Calu3 (cell line): ENCODE results near the gene OTOGL. TPM values are rescaled to one million over a fixed set of nuclear protein-coding genes. Genes with fewer than 3 reads are reported as not detected.
A peak's percentile ranks its signal among the peaks of the same experiment; 100 is the strongest.

Experiments
- BruUV-seq: library from RNA; stranded (reverse); fragments of 400-500 nt; replicated peaks from 2 replicates; lab custom pipeline; 2021; lab: Mats Ljungman, UMichigan
- CTCF ChIA-PET: fragments of 300-600 bp; sonication (Branson Sonifier 250); formaldehyde crosslinking; loops from one replicate; lab custom pipeline; 2022; ENCODE audit warnings: antibody characterized with exemption; lab: Charles Lee
- DNase-seq: peaks from one replicate; pipeline ENCODE4 v3.0.0; 2022
- H3K27ac Mint-ChIP-seq: one replicate; pipeline ENCODE4 v1.8.0; 2022; ENCODE audit warnings: mixed read lengths; ENCODE audit not compliant: unreplicated experiment
- H3K27me3 Mint-ChIP-seq: one replicate; pipeline ENCODE4 v1.8.0; 2022; ENCODE audit warnings: mixed read lengths; ENCODE audit not compliant: unreplicated experiment
- H3K36me3 Mint-ChIP-seq: one replicate; pipeline ENCODE4 v1.8.0; 2022; ENCODE audit warnings: mild to moderate bottlenecking, moderate library complexity, mixed read lengths; ENCODE audit not compliant: insufficient read depth, unreplicated experiment
- H3K4me1 Mint-ChIP-seq: one replicate; pipeline ENCODE4 v1.8.0; 2022; ENCODE audit warnings: mild to moderate bottlenecking, low read depth, mixed read lengths; ENCODE audit not compliant: unreplicated experiment
- H3K4me3 Mint-ChIP-seq: one replicate; pipeline ENCODE4 v1.8.0; 2022; ENCODE audit warnings: mild to moderate bottlenecking, low read depth, moderate library complexity, mixed read lengths; ENCODE audit not compliant: unreplicated experiment
- H3K9me3 Mint-ChIP-seq: one replicate; pipeline ENCODE4 v1.8.0; 2022; ENCODE audit warnings: low read depth, mixed read lengths; ENCODE audit not compliant: unreplicated experiment
- CTCF ChIP-seq: fragments of 200-600 bp; IDR thresholded peaks from one replicate; pipeline ENCODE4 v1.8.0; 2022; ENCODE audit warnings: antibody characterized with exemption; ENCODE audit not compliant: unreplicated experiment
- intact Hi-C: fragments of 100-400 bp; cut with micrococcal nuclease; formaldehyde crosslinking; loops from one replicate; pipeline ENCODE4 v1.10.0; 2022; ENCODE audit not compliant: unreplicated experiment
- total RNA-seq: library from RNA; stranded (reverse); gene quantifications from 2 replicates; pipeline ENCODE4 v1.2.3, GENCODE V29; 2022

OTOGL gene
- total RNA-seq, 1 experiment from 2014 or later: 0.09 TPM

- Mint-ChIP-seq H3K9me3 (peaks cover 5% of the 10 kb centered on the region), H3K4me1 (no peaks in the 10 kb centered on the region), H3K36me3 (no peaks in the 10 kb centered on the region), H3K27ac (no peak overlapping the region), H3K4me3 (no peak overlapping the region), H3K27me3 (no peaks in the 10 kb centered on the region)
- CTCF ChIA-PET: no interaction called here
- intact Hi-C loops: no loop called here
- no TSS peak for BruUV-seq
- no peak for DNase-seq
- no peak for TF ChIP-seq CTCF
Measured at GRCh38 chr12:80121661-80122060, 22.3 kb downstream of the OTOGL start.

- Mint-ChIP-seq H3K36me3 (no peaks in the 10 kb centered on the region), H3K9me3 (peaks cover 8% of the 10 kb centered on the region), H3K27me3 (no peaks in the 10 kb centered on the region), H3K4me3 (no peak overlapping the region), H3K27ac (peak overlapping the region; percentile 34), H3K4me1 (peaks cover 20% of the 10 kb centered on the region)
- DNase-seq: peak; percentile 3
- BruUV-seq: no TSS peak
- CTCF ChIA-PET: no interaction called here
- intact Hi-C loops: loop anchor here (1.0 kb wide), 1 partner anchor 24 kb away; no protein-coding TSS in a partner anchor
- TF ChIP-seq CTCF: no peak
Measured at GRCh38 chr12:80129895-80130530, 30.7 kb downstream of the OTOGL start.

- CTCF ChIA-PET: no interaction called here
- no peaks in the 10 kb centered on the region for H3K9me3 Mint-ChIP-seq
- TF ChIP-seq CTCF: no peak
- DNase-seq: no peak
- no peaks in the 10 kb centered on the region for H3K27me3 Mint-ChIP-seq
- H3K36me3 Mint-ChIP-seq: no peaks in the 10 kb centered on the region
- intact Hi-C loops: no loop called here
- H3K27ac Mint-ChIP-seq: no peak overlapping the region
- no TSS peak for BruUV-seq
- H3K4me1 Mint-ChIP-seq: peaks cover 5% of the 10 kb centered on the region
- H3K4me3 Mint-ChIP-seq: no peak overlapping the region
Measured at GRCh38 chr12:80135624-80136023, 36.3 kb downstream of the OTOGL start.

- BruUV-seq: no TSS peak
- Mint-ChIP-seq H3K9me3 (peaks cover 2% of the 10 kb centered on the region), H3K27me3 (no peaks in the 10 kb centered on the region), H3K27ac (no peak overlapping the region), H3K4me1 (no peaks in the 10 kb centered on the region), H3K4me3 (no peak overlapping the region), H3K36me3 (no peaks in the 10 kb centered on the region)
- DNase-seq: no peak
- no peak for TF ChIP-seq CTCF
- intact Hi-C loops: no loop called here
- CTCF ChIA-PET: no interaction called here
Measured at GRCh38 chr12:80140005-80140404, 40.7 kb downstream of the OTOGL start.
